Stimulated activated CD8-positive, alpha-beta memory T cell treated with anti-CD3 and anti-CD28 coated beads, Interleukin-4, amount 100 ng/mL, for 1 hour (primary cell): ENCODE measurements around the gene TNFRSF13B.
"Not testable (repeated sequence)": the region's sequence is repeated elsewhere in the genome, so short reads cannot be mapped to it uniquely, and the experiment has no call there.

ENCODE experiments used
- DNase-seq, 2 donors: peaks; one replicate each; pipeline ENCODE4 v3.0.0-alpha.2; 2020; ENCODE audit warnings: low read depth in 2 of 2, low spot score in 1 of 2

TNFRSF13B gene

GRCh38 chr17:16971458-16972338 is at the start of gene TNFRSF13B:
Gene TNFRSF13B (minus strand): TSS chr17:16972118. CDS start chr17:16972075, 43 bp downstream.
- no peak for DNase-seq

GRCh38 chr17:17021194-17021863 is 49.4 kb upstream of the TNFRSF13B start:
- no peak for DNase-seq

DNA sequence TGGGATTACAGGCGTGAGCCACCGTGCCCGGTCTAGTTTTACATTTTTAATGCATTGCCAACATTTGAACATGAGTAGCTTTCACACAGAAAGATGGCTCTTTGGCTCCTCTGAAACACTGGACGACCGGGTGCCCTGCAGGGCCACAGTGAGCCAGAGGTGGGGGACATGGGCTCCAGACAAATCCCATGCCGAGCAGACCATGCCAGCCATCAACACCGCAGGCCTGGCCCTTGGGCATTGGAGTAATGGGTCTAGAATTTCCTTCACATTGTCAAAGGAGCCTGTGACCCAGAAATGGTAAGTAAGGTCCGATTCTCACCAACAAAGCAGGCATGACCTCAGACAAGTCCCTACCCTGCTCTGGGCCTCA is 48.9 kb upstream of the TNFRSF13B start:
- no peak for DNase-seq

DNA sequence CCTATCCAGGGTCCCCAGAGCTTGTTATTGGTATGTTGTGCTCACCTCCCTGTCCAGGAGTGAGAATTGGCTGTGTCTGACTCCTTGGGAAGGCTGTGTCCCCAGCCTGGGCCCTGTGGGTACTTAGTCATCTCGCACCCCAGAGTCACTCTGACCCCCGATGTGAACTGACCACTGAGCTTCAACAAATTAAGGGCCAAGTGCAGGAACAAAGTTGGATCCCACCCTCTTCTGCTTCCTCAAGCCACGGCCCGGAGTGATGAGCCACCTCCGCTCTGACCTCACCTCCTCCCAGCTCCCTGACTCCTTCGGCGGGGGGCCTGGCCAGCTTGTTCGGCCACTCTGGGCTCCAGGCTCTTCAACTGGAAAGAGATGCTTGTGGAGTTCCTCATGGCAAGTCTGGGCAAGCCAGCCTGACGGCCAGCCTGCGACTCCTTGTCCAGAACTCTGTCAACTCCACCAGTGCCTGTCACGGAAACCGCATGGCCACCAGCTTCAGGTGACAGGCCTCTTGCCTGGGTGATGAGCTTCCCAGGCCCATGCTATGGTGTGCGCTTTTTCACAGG is 48.1 kb upstream of the TNFRSF13B start:
- no peak for DNase-seq

DNA sequence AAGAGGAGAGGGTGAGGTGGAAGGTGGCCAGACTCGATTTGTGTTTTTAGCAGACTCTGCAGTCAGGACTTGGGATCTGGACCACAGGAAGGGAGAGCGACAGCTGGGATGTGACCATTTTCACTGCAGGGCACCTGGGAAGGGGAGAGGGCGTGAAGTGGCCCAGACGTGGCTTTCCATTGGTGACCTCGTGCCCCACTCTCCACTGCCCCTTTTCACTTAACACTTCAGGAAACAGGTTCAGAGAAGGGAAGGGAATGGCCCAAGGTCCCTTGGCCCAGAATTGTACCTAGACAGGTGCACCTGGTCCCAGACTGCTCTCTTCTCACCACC is 47.5 kb upstream of the TNFRSF13B start:
- no peak for DNase-seq

GRCh38 chr17:17018612-17019429 is 46.9 kb upstream of the TNFRSF13B start:
- no peak for DNase-seq

DNA sequence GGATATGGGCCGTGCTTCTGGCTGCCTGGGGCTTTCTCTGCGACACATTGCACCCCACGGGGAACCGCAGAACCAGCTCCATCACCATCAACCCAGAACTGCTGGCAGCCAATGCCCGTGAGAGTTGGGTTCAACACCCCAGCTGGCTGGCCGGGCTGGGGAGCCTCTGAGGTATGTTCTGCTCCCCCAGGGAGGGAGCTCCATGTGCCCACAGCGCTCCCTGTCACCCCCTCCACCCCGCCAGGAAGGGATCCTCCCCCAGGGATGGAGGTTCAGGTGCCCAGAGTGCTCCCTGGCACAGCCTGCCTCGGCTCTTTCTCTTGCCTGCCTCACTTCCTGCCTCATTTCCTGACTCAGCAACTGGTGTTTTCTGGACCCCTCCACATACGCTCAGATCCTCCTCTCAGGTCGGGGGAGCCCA is 46.1 kb upstream of the TNFRSF13B start:
- no peak for DNase-seq

DNA sequence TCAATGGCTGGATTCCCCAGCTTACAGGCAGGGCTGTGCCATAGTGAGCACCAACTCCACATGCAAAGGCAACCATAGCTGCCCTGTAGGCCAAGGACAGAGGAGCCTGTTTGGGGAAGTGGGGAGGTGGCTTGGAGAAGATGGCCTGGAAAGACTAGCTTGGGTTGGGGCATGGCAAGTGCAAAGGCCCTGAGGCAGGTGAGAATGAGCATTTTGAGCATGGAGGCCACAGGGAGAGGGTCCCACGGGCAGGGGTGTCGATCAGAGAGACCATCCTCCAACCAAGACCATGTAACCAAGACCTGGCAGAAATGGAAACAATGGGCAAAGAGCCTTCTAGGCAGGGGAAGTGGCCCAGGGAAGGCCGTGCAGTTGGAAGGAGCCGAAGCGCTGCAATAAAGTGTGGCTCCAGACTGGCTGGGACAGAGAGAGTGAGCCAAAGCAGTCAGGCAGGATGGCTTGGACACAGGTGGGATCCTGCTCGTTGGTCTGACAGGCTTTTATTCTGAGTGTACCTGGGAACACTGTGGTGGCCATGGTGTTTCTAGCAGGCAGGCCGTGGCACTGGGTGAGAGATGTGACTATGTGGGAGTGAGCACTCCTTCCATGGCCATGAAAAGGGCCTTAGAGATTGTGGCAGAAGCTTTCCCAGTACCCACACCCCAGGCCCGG is 45.6 kb upstream of the TNFRSF13B start:
- no peak for DNase-seq

- DNase-seq, result not testable (repeated sequence)
Observed at GRCh38 chr17:17016199-17017197, 44.6 kb upstream of the TNFRSF13B start.

- no peak for DNase-seq
Observed at GRCh38 chr17:17015230-17015629, 43.3 kb upstream of the TNFRSF13B start.

GRCh38 chr17:17014748-17015124 is 42.8 kb upstream of the TNFRSF13B start:
- not testable (repeated sequence) for DNase-seq

DNA sequence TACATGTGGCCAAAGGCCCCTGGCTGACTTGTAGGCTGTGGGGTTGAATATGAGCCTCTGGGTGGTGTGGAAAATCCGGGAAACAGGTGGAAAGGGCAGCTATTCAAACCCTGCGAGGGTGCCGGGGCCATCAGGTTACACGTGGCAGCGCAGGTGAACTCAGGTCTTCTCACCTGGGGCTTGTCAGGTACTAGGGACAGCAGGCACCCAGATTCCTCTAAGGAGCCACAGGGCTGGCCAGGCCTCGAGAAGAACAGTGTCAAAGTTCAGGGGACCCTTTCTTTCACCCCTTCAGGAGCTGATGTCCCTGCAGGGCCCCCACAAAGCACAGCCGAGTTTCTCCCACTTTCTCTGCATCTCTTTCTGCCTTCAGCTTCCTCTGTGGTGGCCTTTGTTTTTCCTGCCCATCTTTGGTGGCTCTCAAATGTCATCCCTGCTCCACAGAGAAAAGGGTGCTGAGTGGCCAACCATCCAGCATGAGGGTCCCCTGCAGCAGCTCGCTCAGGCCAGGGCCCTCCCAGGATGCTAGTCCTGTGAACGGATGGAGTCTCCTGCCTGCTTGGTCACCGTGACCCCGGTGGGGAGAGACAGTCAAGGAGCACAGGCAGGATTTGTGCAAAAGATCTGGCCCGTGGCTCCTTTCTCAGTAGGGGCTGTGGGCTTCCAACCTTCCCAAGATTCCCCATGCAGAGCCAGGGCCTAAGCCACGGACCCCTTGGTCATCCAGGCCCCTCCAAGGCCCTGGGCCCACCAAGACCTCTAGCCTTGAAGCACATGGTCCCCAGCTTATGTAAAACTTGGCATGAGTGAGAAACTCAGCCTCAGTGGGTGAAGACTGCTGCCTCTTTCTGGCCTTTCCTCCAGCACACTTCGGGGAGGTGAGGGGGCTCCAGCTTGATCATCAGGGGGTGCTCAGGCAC is 42.2 kb upstream of the TNFRSF13B start:
- DNase-seq, result not testable (repeated sequence)

DNA sequence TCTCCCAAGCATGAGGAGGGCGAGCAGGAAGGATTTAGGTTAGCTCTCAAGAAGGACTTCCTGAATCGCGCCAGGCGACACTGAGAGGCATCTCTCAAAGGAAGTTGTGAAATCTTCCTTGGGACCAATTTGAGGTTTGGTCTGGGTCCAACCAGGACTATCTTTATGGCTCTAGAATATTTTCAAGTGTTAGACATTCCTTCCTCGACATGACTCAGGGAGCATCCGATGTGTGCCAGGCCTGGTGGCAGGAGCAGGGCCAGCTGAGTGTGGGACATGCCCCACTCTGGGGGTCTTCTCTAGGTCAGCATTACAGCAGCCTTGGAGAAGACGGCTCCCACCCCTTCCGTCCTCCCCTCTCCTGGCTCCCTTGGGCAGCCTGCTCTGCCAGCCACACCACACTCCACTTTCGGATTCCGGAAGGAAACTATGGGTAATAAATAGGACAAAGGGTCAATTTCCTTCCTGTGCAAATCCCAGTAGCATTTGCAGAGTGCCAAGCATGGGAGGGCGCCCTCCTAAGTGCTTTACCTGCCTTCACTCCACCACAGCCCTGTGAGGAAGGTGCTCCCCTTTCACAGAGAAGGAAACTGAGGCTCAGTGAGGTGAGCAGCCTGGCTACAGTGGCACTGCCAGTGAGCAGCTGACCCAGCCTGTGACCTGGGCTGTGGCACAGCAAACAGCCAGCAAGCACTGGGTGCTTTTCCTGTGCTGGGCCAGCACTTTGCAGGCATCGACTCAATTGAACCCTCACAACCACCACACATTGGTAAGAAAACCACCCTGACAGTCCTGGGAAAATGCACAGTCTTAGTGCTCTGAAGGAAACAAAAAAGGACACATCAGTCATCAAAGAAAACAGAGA is 39.4 kb upstream of the TNFRSF13B start:
- not testable (repeated sequence) for DNase-seq

DNA sequence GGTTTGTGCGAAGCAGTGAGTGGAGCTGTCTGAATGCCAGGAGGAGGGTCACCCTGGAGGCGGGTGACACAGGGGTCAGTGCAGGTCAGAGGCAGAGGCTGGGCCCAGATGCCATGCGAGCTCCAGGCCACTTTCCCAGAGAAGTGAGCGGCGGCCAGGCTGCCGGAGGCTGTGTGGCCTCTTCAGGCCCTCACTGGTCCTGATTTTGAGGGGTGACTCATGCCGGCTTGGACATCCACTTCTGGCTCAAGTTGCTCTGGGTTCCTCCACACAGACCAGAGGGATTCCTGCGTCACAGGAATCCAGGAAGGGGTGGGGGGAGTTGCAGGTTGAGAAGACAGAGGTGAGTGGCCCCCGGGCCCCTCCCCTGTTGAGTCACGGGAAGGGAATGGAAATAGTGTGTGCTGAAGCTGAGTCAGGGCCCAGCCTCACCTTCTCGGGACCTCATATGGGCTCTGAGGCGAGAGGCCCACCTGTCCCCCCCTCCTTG is 38.7 kb upstream of the TNFRSF13B start:
- not testable (repeated sequence) for DNase-seq

- not testable (repeated sequence) for DNase-seq
Observed at GRCh38 chr17:17009972-17010371, 38.1 kb upstream of the TNFRSF13B start.

DNA sequence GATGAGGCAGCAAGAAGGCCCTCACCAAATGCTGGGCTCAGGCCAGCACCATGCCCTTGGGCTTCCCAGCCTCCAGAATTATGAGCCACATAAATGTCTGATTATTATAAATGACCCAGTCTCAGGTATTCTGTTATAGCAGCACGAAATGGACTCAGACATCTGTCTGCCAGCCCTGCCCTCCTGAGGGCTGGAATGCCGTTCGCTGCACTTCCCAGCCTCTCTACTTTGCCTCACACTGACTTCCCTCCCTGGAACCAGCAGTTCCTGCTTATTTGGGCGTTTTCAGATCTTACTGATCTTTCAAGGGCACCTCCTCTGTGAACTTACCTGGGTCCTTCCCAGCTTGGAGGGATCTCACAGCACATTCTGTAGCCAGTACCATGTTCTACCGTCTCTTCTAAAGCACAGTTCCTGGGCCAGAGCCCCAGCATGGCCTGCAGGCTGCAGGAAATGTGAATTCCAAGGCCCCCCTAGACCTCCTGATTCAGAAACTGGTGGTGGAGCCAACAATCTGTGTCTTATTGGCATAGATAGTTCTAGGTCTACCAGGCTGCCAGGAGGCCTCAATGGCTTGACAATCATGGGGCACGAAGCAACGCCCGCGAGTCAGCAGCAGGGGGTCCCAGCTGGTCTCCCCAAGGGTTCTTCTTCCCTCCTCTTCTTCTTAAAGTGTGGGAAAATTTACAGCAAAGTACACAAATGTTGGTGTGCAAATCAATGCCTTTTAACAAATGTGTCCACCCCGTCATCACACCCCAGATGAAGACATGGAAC is 36.9 kb upstream of the TNFRSF13B start:
- DNase-seq, result not testable (repeated sequence)

- DNase-seq, result not testable (repeated sequence)
Observed at GRCh38 chr17:17007891-17008290, 36.0 kb upstream of the TNFRSF13B start.
